ENCODE data around the gene COX6B2. TPM values are rescaled to one million over a fixed set of nuclear protein-coding genes. Genes with fewer than 3 reads are reported as not detected.

Gene COX6B2
- polyA plus RNA-seq, 2 of the 4 experiments (the other 2 are of a cell fraction): 0.78 to 6.4 TPM

DNA sequence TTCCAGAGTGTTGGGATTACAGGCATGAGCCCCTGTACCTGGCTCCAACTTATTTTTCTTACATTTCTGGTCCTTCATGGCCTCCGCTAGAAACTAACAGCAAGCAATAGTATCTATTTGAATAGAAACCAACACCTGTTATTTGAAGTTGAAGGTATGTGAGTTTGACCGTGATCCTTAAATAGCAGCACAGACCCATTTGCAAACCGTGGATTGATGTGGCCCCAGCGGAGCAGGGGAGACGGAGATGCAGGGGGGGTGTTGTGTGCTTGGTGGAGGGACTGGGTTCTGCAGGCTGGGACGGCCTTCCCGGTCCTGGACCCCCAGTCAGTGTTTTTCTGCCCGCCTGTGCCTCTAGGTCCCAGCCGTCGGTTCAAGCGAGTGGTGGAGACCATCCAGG is 46.2 kb downstream of the COX6B2 start:
- no peak for ATAC-seq
- POLR2A ChIA-PET: interaction anchor here (0.6 kb wide), 1 partner anchor 239 kb away, joined by 3 read pairs; no protein-coding TSS in a partner anchor
- DNase-seq (ENCODE audit: low read depth in 1 of 2, low spot score in 1 of 2): no peak
- no peaks in the 10 kb centered on the region for H3K9me3 ChIP-seq
- H3K27ac ChIP-seq: no peak overlapping the region
- CTCF ChIA-PET: interaction anchor here (0.9 to 1.3 kb wide), 2 partner anchors 16 to 31 kb away, joined by 3 read pairs; partner anchors contain the start of gene KMT5C
- H3K4me3 ChIP-seq: no peak overlapping the region
- 84% methylated on average over 11 of the region's 11 CpGs for WGBS (ENCODE audit: missing lambda C conversion rate)
- TF ChIP-seq KDM5A (IDR thresholded peaks at IDR 0.05): no peak
- no peak for TF ChIP-seq HEYL (CRISPR knock-in tag; IDR thresholded peaks at IDR 0.05)
- TF ChIP-seq, protein P1, sequence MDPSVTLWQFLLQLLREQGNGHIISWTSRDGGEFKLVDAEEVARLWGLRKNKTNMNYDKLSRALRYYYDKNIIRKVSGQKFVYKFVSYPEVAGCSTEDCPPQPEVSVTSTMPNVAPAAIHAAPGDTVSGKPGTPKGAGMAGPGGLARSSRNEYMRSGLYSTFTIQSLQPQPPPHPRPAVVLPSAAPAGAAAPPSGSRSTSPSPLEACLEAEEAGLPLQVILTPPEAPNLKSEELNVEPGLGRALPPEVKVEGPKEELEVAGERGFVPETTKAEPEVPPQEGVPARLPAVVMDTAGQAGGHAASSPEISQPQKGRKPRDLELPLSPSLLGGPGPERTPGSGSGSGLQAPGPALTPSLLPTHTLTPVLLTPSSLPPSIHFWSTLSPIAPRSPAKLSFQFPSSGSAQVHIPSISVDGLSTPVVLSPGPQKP (IDR thresholded peaks at IDR 0.05; ENCODE audit: low read depth, low read length): no peak
- no peak for TF ChIP-seq RARB (CRISPR knock-in tag; IDR thresholded peaks at IDR 0.05)
- no peak for TF ChIP-seq RFX5 (IDR thresholded peaks at IDR 0.05)
- TF ChIP-seq JUNB (IDR thresholded peaks at IDR 0.05): no peak
- TF ChIP-seq NPAS2 (CRISPR knock-in tag; IDR thresholded peaks at IDR 0.05; ENCODE audit: borderline replicate concordance): no peak
- TF ChIP-seq FOXS1 (CRISPR knock-in tag; IDR thresholded peaks at IDR 0.05): no peak
- TF ChIP-seq CBX8 (IDR thresholded peaks at IDR 0.05): no peak
- TF ChIP-seq, protein P2, sequence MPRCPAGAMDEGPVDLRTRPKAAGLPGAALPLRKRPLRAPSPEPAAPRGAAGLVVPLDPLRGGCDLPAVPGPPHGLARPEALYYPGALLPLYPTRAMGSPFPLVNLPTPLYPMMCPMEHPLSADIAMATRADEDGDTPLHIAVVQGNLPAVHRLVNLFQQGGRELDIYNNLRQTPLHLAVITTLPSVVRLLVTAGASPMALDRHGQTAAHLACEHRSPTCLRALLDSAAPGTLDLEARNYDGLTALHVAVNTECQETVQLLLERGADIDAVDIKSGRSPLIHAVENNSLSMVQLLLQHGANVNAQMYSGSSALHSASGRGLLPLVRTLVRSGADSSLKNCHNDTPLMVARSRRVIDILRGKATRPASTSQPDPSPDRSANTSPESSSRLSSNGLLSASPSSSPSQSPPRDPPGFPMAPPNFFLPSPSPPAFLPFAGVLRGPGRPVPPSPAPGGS (IDR thresholded peaks at IDR 0.05): no peak
- no peak for TF ChIP-seq REST (IDR thresholded peaks at IDR 0.05)
- TF ChIP-seq ZC3H11A (IDR thresholded peaks at IDR 0.05): no peak
- no peaks in the 10 kb centered on the region for H3K4me1 ChIP-seq
- no peak overlapping the region for H3K4me2 ChIP-seq
- no peak for FAIRE-seq

DNA sequence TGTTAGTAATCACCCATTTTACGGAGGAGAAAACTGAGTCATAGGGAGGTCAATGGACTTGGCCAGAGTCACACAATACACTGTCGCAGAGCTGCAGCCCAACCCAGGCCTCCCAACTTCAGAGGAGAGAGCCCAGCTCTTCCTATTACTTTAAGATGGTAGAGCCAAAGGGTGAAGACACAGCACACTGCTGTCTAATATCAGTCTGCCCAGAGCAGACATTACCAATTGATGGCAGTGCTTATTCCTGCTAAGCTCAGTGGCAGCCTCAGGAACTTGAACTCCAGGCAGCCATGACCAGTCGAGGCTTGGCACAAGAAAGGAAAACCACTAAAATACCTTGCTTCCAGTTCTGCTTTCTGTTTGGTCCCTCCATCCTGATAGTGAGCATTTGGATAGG is 47.8 kb downstream of the COX6B2 start:
- TF ChIP-seq BHLHE40 (IDR thresholded peaks at IDR 0.05; ENCODE audit: low read depth, low read length): no peak
- TF ChIP-seq HEYL (CRISPR knock-in tag; IDR thresholded peaks at IDR 0.05): no peak
- TF ChIP-seq ZC3H11A (IDR thresholded peaks at IDR 0.05): no peak
- TF ChIP-seq FOSL2 (IDR thresholded peaks at IDR 0.05): no peak
- no peak for TF ChIP-seq FOSL2 (CRISPR knock-in tag; IDR thresholded peaks at IDR 0.05)
- TF ChIP-seq HMGXB4 (CRISPR knock-in tag; IDR thresholded peaks at IDR 0.05; ENCODE audit: borderline replicate concordance): no peak
- no peak for TF ChIP-seq RNF2 (IDR thresholded peaks at IDR 0.05; ENCODE audit: borderline replicate concordance, low read depth)
- no peak for TF ChIP-seq TFCP2L1 (CRISPR knock-in tag; IDR thresholded peaks at IDR 0.05)
- H3K4me2 ChIP-seq: no peak overlapping the region
- ChIA-PET POLR2A (interaction anchor here (1.5 kb wide), 1 partner anchor 33 kb away, joined by 6 read pairs; the partner anchor contains the start of gene KMT5C), CTCF (interaction anchor here (0.8 to 10.1 kb wide), 10 partner anchors 13 to 197 kb away, joined by 3 to 306 read pairs (median 4); partner anchors contain the start of genes KMT5C, TMEM150B and TMEM238)
- H3K4me3 ChIP-seq: no peak overlapping the region
- peaks cover 3% of the 10 kb centered on the region; the same call in 1 of the 3 replicates for H3K4me1 ChIP-seq
- FAIRE-seq (no peak), ATAC-seq (no peak), DNase-seq (ENCODE audit: low read depth in 1 of 2, low spot score in 1 of 2) (no peak)
- no peaks in the 10 kb centered on the region for H3K9me3 ChIP-seq
- WGBS (ENCODE audit: missing lambda C conversion rate): 88% methylated on average over 3 of the region's 3 CpGs
- no peak overlapping the region for H3K27ac ChIP-seq
